ENCODE results near the gene COL5A3. TPM values are rescaled to one million over a fixed set of nuclear protein-coding genes. Genes with fewer than 3 reads are reported as not detected.

COL5A3 gene
- total RNA-seq, 2 experiments from 2014 or later = not detected

GRCh38 chr19:9913237-9914000, 96.9 kb downstream of the COL5A3 start:
- no peaks in the 10 kb centered on the region for H3K79me2 ChIP-seq (ENCODE audit: insufficient read depth, low read depth, low read length)
- H2AFZ ChIP-seq (ENCODE audit: low read length) = no peak overlapping the region
- H3K9me2 ChIP-seq (ENCODE audit: insufficient read depth, low read length) = no peaks in the 10 kb centered on the region
- peaks cover 17% of the 10 kb centered on the region for H3K4me1 ChIP-seq (ENCODE audit: insufficient read depth, low read length, poor library complexity, severe bottlenecking)
- H3K4me2 ChIP-seq (ENCODE audit: low read length) = no peak overlapping the region
- no TSS peak for BruUV-seq (replicated peaks)
- ChIA-PET POLR2A (no interaction called here), CTCF (ENCODE audit: unreplicated experiment) (no interaction called here)
- H3K9me3 ChIP-seq (ENCODE audit: low read length) = no peaks in the 10 kb centered on the region
- TF ChIP-seq, protein P1, sequence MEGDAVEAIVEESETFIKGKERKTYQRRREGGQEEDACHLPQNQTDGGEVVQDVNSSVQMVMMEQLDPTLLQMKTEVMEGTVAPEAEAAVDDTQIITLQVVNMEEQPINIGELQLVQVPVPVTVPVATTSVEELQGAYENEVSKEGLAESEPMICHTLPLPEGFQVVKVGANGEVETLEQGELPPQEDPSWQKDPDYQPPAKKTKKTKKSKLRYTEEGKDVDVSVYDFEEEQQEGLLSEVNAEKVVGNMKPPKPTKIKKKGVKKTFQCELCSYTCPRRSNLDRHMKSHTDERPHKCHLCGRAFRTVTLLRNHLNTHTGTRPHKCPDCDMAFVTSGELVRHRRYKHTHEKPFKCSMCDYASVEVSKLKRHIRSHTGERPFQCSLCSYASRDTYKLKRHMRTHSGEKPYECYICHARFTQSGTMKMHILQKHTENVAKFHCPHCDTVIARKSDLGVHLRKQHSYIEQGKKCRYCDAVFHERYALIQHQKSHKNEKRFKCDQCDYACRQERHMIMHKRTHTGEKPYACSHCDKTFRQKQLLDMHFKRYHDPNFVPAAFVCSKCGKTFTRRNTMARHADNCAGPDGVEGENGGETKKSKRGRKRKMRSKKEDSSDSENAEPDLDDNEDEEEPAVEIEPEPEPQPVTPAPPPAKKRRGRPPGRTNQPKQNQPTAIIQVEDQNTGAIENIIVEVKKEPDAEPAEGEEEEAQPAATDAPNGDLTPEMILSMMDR (conservative IDR thresholded peaks at IDR 0.05; ENCODE audit: low read length) = no peak
- no peak for TF ChIP-seq EZH2phosphoT487 (IDR thresholded peaks at IDR 0.05; ENCODE audit: borderline replicate concordance, low read depth, low read length)
- no peak for DNase-seq (ENCODE audit: low spot score)
- no peak overlapping the region for H3K4me3 ChIP-seq (ENCODE audit: low read depth, low read length, poor library complexity, severe bottlenecking)
- H4K20me1 ChIP-seq (ENCODE audit: insufficient read depth, low read length) = no peaks in the 10 kb centered on the region
- H3K27ac ChIP-seq (ENCODE audit: low read depth, low read length, poor library complexity, severe bottlenecking) = no peak overlapping the region
- intact Hi-C loops (cut with micrococcal nuclease; ENCODE audit: unreplicated experiment) = no loop called here
- no peaks in the 10 kb centered on the region for H3K36me3 ChIP-seq (ENCODE audit: insufficient read depth, low read length)

DNA sequence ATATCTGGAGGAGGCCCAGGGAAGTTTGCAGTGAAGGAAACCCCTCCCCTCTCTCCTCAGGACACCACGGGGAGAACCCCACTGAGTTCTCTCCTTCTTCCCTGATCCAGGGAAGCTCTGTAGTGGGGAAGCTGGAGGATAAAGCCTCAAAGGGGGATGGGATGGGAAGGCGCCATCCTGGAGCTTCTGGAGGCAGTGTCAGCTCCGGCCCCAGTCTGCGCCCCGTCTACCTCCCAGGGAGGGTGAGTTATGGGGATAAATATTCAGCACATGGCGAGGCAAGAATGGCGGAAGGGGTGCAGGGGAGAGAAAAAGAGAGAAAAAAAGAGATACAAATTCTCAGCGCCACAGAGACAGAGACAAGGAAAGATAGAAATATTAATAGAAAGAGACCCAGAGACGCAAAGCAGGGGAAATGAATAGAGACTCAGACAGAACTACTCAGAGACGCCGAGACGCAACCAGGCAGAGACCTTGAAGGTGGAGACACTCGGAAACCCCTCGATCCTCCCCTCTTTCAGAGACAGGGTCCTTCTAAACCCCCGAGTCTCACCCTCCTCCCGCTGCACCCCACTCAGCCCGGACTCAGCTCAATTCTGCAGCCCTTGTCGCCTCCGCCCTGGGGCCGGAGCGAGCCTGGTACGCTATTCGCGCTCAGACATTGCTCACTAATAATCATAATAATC, 97.6 kb downstream of the COL5A3 start:
- Histone ChIP-seq H3K4me2 (ENCODE audit: low read length) (no peak overlapping the region), H3K9me3 (ENCODE audit: low read length) (no peaks in the 10 kb centered on the region), H3K4me3 (ENCODE audit: low read depth, low read length, poor library complexity, severe bottlenecking) (no peak overlapping the region), H3K36me3 (ENCODE audit: insufficient read depth, low read length) (no peaks in the 10 kb centered on the region), H4K20me1 (ENCODE audit: insufficient read depth, low read length) (no peaks in the 10 kb centered on the region), H3K79me2 (ENCODE audit: insufficient read depth, low read depth, low read length) (no peaks in the 10 kb centered on the region), H3K4me1 (ENCODE audit: insufficient read depth, low read length, poor library complexity, severe bottlenecking) (peaks cover 17% of the 10 kb centered on the region), H3K27ac (ENCODE audit: low read depth, low read length, poor library complexity, severe bottlenecking) (no peak overlapping the region), H2AFZ (ENCODE audit: low read length) (no peak overlapping the region), H3K9me2 (ENCODE audit: insufficient read depth, low read length) (no peaks in the 10 kb centered on the region)
- ChIA-PET CTCF (ENCODE audit: unreplicated experiment) (no interaction called here), POLR2A (no interaction called here)
- DNase-seq (ENCODE audit: low spot score) = no peak
- TF ChIP-seq, protein P1 (conservative IDR thresholded peaks at IDR 0.05; ENCODE audit: low read length) = no peak
- TF ChIP-seq EZH2phosphoT487 (IDR thresholded peaks at IDR 0.05; ENCODE audit: borderline replicate concordance, low read depth, low read length) = no peak
- BruUV-seq (replicated peaks) = no TSS peak
- intact Hi-C loops (cut with micrococcal nuclease; ENCODE audit: unreplicated experiment) = no loop called here

Data from OCI-LY7 (cell line).